GM19043 (cell line): ENCODE data around the gene MEF2C.

Source experiments
- ATAC-seq: cut with Tn5 transposase; IDR thresholded peaks from one replicate; pipeline ENCODE4 v1.9.1; 2021; ENCODE audit warnings: low read depth; ENCODE audit not compliant: unreplicated experiment

Gene MEF2C

GRCh38 chr5:88889189-88890069, 6.4 kb upstream of the MEF2C start:
- peak; percentile 34 for ATAC-seq

GRCh38 chr5:88888848-88889188, 5.8 kb upstream of the MEF2C start:
- ATAC-seq, result peak; percentile 1

- no peak for ATAC-seq
These were observed 5.3 kb upstream of the MEF2C start for GRCh38 chr5:88888291-88888690.

- ATAC-seq, result no peak
These were observed 4.4 kb upstream of the MEF2C start for GRCh38 chr5:88887342-88887741.

GRCh38 chr5:88886746-88887341, 3.9 kb upstream of the MEF2C start:
- ATAC-seq, result no peak

- ATAC-seq, result no peak
These were observed 3.3 kb upstream of the MEF2C start for GRCh38 chr5:88886252-88886651.

GRCh38 chr5:88885002-88885401, 2.0 kb upstream of the MEF2C start:
- ATAC-seq, result no peak

- no peak for ATAC-seq
These were observed 1.6 kb upstream of the MEF2C start for GRCh38 chr5:88884608-88884877.

- ATAC-seq, result no peak
These were observed 1.0 kb upstream of the MEF2C start for GRCh38 chr5:88883836-88884607.

GRCh38 chr5:88882276-88883038, 527 bp downstream of the MEF2C start:
- ATAC-seq, result no peak

GRCh38 chr5:88881571-88881971, 1.4 kb downstream of the MEF2C start:
- ATAC-seq, result no peak

GRCh38 chr5:88880201-88880600, 2.8 kb downstream of the MEF2C start:
- ATAC-seq, result no peak

- no peak for ATAC-seq
These were observed 3.3 kb downstream of the MEF2C start for GRCh38 chr5:88879724-88880123.

- no peak for ATAC-seq
These were observed 4.0 kb downstream of the MEF2C start for GRCh38 chr5:88878976-88879375.

GRCh38 chr5:88877826-88878225, 5.2 kb downstream of the MEF2C start:
- ATAC-seq, result no peak

- ATAC-seq, result no peak
These were observed 6.3 kb downstream of the MEF2C start for GRCh38 chr5:88876714-88877113.

GRCh38 chr5:88875341-88876234, 7.4 kb downstream of the MEF2C start:
- ATAC-seq, result no peak

GRCh38 chr5:88873447-88873846, 9.5 kb downstream of the MEF2C start:
- no peak for ATAC-seq

- ATAC-seq, result no peak
These were observed 10.0 kb downstream of the MEF2C start for GRCh38 chr5:88872971-88873370.

- no peak for ATAC-seq
These were observed 12.7 kb downstream of the MEF2C start for GRCh38 chr5:88870285-88870684.
